Sigmoid colon (tissue), 4 donors: Measurements from ENCODE around the gene CRYBA1.

Experiments used
- CTCF ChIP-seq, 4 experiments: fragments of 450-650 bp in 3 of 4; fragments of 200-600 bp in 1 of 4; IDR thresholded peaks; one replicate each; pipeline ENCODE4 v1.5.1; 2016 to 2019; ENCODE audit warnings: antibody characterized with exemption in 4 of 4, mild to moderate bottlenecking in 3 of 4, moderate library complexity in 2 of 4
- POLR2AphosphoS5 ChIP-seq, 4 donors: sonication (generic); formaldehyde crosslinking; IDR thresholded peaks; one replicate each; pipeline ENCODE4 v1.6.1; 2017; ENCODE audit warnings: antibody characterized with exemption in 4 of 4

DNA sequence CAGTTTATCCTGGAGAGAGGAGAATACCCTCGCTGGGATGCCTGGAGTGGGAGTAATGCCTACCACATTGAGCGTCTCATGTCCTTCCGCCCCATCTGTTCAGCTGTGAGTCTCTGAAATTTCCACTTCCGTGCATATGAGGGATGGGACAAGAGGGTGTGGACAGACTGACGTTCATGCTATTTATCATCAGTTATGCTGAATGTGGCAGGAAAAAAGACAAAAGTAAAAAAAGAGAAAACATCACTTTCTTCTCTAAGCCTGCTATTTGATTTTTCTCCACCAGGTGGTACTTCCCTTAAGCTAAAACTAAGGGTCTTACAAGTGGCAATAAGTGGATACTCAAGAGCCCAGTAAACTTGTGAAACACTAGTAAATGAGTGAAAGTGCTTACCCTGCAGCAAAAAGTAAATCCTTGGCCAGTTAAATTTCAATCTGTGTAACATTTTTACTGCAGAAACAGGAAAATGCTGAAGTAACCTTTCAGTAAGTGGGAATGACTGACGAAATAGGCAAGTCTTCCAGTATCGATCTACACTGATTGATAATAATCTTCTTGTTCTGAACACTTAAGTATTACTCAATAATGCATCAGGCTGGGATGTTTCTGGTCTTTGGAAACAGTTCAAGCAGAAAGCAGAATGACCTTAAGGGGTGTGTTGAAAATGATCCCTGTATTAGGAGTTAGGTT, 5.6 kb downstream of the CRYBA1 start:
- peak in 3 of 4 experiments; percentile 13 to 40 (median 27) for TF ChIP-seq CTCF (IDR thresholded peaks at IDR 0.05)
- no peak for TF ChIP-seq POLR2AphosphoS5 (IDR thresholded peaks at IDR 0.05)
